Tibial artery (tissue), 4 donors: Measurements from ENCODE around the gene NIBAN1.

Source experiments
- DNase-seq, 2 donors: peaks; one replicate each; pipeline ENCODE4 v3.0.0-alpha.2; 2019
- H3K27ac ChIP-seq, 2 donors: fragments of 200-600 bp; sonication (generic) in 1 of 2; 1 replicate in 1 of 2; 2 replicates in 1 of 2; pipeline ENCODE4 v1.5.1; 2018 to 2019; ENCODE audit warnings: mild to moderate bottlenecking in 1 of 2
- H3K27me3 ChIP-seq, 2 donors: fragments of 200-600 bp; sonication (generic) in 1 of 2; one replicate each; pipeline versions ENCODE4 v1.5.1 to v1.6.0; 2016 to 2019
- H3K36me3 ChIP-seq, 3 donors: fragments of 200-600 bp; sonication (generic) in 2 of 3; one replicate each; pipeline ENCODE4 v1.5.1; 2016 to 2019; ENCODE audit warnings: mild to moderate bottlenecking in 2 of 3
- H3K4me1 ChIP-seq, 4 donors: fragments of 200-600 bp; sonication (generic) in 2 of 4; 1 replicate in 3 of 4; 2 replicates in 1 of 4; pipeline ENCODE4 v1.5.1; 2016 to 2019
- H3K4me3 ChIP-seq, 2 donors: fragments of 200-600 bp; sonication (generic) in 1 of 2; 1 replicate in 1 of 2; 2 replicates in 1 of 2; pipeline ENCODE4 v1.5.1; 2018 to 2019; ENCODE audit warnings: mild to moderate bottlenecking in 2 of 2
- H3K9me3 ChIP-seq, 3 donors: fragments of 200-600 bp; sonication (generic) in 1 of 3; one replicate each; pipeline ENCODE4 v1.5.1; 2016 to 2019
- intact Hi-C: fragments of 100-400 bp; cut with DNase I; formaldehyde crosslinking; loops from one replicate; pipeline ENCODE4 v1.15.0; 2023; ENCODE audit warnings: low total_unique reads
- TF ChIP-seq, protein P1 (sequence below), 2 experiments: fragments of 200-600 bp in 1 of 2; fragments of 450-650 bp in 1 of 2; IDR thresholded peaks; one replicate each; pipeline ENCODE4 v1.5.1; 2017 to 2019; ENCODE audit warnings: antibody characterized with exemption in 2 of 2, mild to moderate bottlenecking in 1 of 2, moderate library complexity in 1 of 2

NIBAN1 gene

DNA sequence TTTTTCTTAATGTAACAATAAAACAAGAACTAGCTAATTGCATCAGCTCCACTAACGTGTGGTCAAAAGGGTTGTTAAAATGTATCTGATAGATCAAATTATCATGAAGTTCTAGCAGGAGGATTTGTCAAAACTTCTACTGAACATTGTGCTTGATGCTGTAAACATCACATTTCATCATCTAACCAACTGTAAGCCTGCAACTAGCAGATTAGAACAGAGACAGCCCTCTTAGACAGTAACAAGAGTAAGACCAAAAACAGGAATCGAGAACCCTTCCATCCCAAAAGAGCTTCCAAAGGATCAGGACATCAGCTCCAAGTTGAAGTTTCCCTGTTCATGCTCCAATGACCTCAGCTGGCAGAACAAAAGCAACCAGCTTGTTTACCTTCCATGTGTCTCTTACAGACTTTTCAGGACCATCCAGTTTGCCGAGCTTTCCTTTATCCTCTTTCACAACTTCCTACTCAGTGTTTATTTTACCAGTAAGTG lies 44.6 kb downstream of the NIBAN1 start:
- TF ChIP-seq, protein P1, sequence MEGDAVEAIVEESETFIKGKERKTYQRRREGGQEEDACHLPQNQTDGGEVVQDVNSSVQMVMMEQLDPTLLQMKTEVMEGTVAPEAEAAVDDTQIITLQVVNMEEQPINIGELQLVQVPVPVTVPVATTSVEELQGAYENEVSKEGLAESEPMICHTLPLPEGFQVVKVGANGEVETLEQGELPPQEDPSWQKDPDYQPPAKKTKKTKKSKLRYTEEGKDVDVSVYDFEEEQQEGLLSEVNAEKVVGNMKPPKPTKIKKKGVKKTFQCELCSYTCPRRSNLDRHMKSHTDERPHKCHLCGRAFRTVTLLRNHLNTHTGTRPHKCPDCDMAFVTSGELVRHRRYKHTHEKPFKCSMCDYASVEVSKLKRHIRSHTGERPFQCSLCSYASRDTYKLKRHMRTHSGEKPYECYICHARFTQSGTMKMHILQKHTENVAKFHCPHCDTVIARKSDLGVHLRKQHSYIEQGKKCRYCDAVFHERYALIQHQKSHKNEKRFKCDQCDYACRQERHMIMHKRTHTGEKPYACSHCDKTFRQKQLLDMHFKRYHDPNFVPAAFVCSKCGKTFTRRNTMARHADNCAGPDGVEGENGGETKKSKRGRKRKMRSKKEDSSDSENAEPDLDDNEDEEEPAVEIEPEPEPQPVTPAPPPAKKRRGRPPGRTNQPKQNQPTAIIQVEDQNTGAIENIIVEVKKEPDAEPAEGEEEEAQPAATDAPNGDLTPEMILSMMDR (IDR thresholded peaks at IDR 0.05), result no peak
- intact Hi-C loops, result no loop called here
- Histone ChIP-seq H3K4me1 (peaks cover 0 to 56% (median 22%) of the 10 kb centered on the region in 4 donors), H3K27ac (no peak overlapping the region), H3K4me3 (no peak overlapping the region), H3K9me3 (no peaks in the 10 kb centered on the region), H3K27me3 (no peaks in the 10 kb centered on the region), H3K36me3 (no peaks in the 10 kb centered on the region)
- no peak for DNase-seq

DNA sequence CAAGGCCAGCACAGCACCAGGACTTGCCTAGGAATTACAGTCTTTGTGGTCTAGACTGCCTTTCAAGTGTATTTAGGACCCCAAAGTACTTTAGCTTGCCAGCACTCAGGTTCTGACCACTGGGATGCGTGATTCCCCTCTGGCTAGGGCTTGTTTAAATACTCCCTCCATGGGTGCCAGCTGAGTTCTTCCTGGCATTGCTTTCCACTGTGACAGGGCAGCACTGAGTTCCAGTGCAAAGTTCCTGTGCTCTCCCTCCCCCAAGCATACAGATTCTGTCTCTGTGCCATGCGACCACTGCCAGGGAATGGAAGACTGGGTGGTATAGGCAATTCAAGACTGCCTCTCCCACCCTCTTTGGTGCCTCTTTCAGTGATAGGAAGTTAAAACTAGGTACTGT lies 45.9 kb downstream of the NIBAN1 start:
- DNase-seq, result no peak
- peaks cover 0 to 55% (median 22%) of the 10 kb centered on the region in 4 donors for H3K4me1 ChIP-seq
- TF ChIP-seq, protein P1 (IDR thresholded peaks at IDR 0.05), result no peak

More for the DNA sequence above, 45.9 kb downstream of the NIBAN1 start:
- Histone ChIP-seq H3K27ac (no peak overlapping the region), H3K4me3 (no peak overlapping the region), H3K9me3 (no peaks in the 10 kb centered on the region), H3K27me3 (no peaks in the 10 kb centered on the region), H3K36me3 (no peaks in the 10 kb centered on the region)
- intact Hi-C loops, result no loop called here
